HG03159 (cell line): ENCODE results near the gene NDST1.

ENCODE experiments used
- ATAC-seq: cut with Tn5 transposase; IDR thresholded peaks from one replicate; pipeline ENCODE4 v1.9.1; 2021; ENCODE audit warnings: mild to moderate bottlenecking, moderate library complexity; ENCODE audit not compliant: unreplicated experiment

NDST1 gene

DNA sequence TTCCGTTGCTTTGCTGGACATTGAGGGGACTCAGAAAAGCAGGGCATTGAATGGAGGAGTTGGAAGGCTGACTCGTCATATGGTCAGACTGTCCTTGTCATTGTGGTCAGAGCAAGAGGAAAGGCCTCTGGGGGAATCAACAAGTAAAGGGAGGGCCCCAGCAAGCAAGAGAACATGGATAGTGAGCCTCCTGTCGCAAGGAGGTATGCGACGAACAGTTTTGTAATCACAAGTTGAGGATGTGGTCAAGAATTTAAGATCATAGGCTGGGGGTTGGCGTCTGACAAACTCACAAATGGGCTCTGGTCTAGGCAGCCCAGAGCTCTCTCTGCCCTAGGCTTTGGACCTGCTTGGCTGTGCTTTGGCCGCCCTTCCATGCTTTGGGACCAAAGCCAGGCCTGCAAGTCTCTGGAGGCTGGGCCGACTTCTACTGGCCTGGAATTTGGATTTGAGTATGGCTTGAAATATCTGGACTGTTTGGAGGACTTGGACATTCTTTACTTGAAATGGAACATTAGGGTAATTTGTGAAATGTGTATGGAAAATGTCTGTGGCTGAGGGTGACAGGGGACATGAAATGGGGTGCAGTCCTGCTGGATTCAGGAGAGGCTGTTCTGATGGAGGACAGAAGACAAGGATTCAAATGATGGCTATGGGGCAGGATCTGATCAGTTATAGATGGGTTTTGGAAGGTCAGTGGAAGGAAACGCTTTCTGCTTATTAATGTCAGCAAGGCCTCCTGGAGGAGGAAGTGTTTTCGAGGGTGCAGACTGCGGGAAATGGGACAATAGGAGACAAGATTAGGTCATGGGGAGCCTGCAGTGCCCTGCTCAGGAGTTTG lies 19.2 kb upstream of the NDST1 start:
- ATAC-seq, result no peak

DNA sequence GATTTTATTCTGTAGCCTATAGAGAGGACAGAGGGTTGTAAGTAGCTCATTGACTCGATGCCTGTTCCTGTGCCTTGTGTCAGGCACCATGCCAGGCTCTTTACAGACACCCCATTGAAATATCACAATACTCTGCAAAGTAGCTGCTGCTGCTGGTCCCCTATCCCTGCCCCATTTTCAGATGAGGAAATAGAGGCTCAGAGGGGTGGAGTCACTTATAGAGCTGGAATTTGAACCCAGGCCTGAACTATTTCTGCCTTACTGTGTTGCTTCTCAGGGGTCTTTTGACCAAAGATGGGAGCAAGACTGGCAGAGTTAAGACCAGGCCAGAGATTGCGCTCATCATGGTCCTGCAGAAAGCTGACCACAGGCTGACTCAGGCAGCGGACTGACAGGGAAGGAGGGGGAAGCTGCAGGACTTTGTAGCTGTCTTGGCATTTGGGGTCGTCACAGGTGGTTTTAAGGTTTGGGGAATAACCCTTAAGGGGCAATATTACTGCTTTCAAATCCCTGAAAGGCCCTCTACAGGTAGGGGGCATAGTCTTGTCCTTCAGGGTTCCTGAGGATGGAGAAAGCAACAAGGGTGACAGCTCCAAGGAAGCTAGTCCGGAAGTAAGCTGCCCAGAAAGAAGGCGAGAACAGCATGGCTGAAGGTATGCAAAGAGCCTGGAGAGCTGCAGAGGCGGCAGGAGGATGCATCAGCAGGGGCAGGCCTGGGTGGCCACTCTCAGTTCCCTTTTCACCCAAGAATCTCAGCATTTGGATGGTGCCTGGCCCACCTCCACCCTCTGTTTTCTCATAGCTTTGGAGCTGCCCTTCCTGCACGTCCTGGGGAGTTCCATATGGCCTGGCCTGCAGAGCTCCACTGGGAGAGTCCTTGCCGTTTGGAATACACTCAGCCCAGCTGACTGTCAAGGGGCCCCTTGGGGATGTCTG lies 18.3 kb upstream of the NDST1 start:
- peak; percentile 86 for ATAC-seq

DNA sequence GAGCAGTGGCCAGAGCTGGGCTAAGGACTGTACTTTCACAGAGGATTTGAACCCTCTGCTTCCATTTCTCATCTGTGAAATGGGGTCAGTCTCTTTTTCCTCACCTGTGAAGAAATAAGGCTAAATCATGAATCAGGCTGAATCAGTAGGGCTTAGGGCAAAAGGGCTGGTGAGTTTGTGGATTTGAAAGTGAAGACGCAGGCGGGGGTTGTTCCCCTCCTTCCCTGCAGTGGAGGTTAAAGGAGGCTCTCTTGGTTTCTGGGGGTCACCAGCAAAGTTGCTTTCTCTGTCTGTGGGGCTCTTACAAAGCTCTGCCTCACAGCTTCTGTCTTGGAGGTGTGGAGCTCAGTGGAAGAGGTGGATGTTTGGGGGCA lies 17.6 kb upstream of the NDST1 start:
- ATAC-seq, result no peak

DNA sequence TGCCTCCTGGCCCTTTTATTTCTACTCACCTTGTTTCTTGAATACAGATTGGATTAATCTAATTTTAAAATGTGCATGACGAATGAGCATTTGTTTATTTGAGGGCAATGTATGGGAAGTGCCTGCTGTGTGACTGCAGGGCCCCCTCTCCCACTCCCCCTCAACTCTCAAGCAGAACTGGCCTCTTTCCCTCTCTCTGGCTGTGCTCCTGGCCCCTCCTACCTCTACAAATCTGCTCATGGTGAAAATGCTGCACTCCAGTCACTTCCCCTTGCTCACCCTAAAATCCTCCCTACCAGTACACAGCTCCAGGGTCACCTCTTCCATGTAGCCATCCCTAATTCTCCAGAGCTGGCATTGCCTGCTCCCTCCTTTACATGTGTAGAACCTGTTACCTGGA lies 17.2 kb upstream of the NDST1 start:
- no peak for ATAC-seq

DNA sequence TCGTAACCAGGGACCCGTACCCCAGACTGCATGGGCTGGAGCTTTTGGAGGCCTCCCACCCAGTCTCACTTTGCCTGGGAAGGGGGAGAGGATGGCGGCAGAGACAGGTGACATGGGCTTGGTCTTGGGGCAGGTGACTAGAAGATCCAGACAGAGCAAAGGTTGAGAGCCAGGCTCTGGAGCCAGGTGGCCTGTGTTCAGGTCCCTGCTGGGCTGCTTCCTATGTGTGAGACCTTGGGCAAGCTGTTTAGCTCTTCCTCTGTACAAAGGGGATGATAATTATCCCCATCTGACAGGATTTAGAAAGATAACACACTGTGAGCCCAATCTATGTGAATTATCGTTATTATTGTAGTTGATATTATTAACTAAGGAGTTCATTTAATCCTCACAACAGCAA lies 16.1 kb upstream of the NDST1 start:
- no peak for ATAC-seq

DNA sequence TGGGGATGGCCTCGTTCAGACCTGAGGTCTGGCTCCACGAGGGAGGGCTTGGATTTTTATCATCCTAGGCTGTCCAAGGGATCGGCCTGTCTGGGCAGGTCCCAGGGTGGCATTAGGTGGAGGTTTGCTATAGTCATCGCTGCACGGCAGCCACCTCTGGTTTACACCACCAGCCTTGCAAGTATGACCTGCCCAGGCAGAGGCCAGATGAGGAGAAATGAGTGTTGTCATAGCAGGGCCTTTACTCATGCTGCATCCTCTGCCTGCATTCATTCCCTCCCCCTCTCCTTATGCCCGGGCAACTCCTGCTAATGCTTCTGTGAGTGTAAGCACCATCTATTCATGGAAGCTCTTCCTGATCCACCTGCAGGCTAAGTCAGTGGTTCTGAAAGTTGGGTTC lies 15.3 kb upstream of the NDST1 start:
- no peak for ATAC-seq

DNA sequence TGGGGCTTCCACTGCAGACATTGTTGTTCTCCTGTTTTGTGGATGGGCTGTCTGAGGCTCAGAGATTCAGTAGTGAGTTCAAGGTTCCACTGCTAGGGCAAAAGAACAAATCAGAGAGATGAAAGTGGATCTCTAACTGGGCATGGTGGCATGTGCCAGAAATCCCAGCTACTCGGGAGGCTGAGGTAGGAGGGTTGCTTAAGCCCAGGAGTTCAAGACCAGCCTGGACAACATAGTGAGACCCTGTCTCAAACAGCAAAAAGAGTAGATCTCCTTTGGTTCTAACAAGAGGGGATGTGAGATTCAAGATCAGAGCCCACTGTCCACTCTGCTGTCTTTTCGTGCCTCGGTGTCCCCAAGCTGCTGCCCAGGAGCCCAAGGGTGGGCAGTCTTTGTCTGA lies 11.8 kb upstream of the NDST1 start:
- ATAC-seq, result no peak

DNA sequence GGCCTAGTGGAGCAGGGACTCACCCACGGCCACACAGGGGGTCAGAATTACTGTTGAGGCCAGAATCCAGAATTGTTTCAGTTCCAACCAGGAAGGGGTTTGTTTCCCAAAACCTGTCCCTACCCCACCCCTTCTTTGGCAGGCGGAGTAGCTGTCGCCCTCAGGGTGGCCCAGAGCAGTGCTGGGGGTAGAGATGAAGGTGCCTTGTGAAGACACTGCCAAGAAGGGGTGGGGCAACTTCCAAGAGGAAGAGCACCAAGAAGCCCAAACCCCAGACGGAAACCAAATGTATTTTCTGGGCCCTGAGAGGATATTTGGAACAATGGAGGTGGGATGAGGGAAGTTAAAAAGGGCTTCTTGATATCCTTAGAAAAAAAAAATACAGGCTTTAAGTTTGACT lies 11.4 kb upstream of the NDST1 start:
- ATAC-seq, result no peak

DNA sequence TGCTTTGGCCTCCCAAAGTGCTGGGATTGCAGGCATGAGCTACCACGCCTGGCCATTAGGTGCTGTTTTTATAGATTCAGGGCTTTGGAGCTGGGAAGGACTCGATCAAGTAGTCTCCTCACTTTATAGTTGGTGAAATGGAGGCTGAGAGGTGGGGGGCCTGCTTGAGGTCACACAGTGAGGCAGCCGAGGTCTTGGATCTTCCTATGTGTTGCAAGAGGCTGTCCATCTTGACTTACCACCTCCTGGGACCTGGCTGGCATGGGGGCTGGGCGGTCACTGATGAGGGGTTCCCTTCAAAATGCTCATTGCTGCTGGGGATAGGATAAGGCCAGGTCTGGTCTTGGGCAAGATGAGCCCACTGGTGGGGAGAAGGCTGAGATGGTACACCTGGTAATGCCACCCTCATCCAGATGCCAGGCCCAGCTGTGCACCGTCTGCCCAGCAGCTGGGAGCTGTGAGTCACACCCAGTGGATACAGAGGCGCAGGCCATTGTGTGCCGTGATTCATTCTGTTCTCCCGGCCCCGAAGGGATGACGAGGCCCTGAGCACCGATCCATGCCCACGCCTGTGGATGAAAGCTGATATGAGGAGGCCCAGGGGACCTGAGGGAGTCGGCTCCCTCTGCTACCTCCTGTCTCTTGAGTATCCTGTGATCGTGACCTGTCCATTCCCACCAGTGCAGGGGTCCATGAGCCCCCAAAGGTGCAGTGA lies 10.5 kb upstream of the NDST1 start:
- ATAC-seq, result no peak

DNA sequence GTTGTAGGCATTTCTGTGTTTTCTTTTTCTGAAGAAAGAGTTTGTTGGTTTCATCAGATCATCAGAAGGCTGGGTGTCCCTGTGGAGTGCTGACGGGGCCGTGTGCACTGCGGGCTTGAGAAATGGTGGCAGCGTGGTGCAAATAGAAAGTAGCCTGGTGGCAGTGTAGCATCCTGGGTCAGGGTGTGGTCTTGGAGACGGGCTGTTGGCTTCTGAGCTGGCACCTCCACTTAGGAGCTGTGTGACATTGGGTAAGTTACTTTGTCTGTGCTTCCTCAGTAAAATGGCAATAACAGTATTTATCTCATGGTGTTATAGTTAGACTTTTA lies 10.0 kb upstream of the NDST1 start:
- ATAC-seq, result no peak

DNA sequence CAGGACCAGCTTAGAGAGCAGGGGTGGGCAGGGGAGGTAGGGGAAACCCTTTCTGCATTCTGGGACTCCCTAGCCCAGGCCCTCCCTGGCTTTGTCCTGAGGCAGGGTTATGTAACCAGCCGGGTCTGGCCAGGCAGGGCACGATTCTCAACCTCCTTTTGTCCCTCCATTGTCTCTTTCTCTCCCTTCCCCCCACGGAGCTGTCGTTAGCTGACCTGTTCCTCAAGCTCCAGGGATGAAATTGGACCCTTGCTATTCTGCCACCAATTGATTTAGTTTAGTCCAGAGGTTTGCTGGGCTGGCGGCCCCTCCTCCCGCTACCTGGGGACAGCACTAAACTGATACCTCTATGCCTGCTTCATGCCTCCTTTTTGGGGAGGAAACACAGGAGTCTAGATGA lies 9.4 kb upstream of the NDST1 start:
- no peak for ATAC-seq

DNA sequence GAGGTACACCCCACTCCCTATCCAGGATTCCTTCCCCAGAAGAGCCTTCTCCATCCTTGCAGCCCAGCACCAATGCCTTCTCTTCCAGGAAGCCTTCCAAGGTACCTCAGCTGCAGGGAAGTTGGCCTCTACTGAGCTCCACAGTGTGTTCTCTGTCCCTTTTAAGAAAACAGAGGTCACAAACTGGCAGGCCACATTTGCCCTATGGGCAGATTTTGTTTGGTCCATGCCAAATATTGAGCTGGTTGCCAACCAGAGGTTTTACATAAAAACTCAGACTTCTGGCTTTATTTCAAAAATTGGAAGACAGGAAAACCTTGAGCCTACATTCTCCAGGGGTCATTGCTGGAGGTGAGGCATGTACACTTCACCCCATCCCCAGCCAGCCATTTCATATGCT lies 9.0 kb upstream of the NDST1 start:
- no peak for ATAC-seq

DNA sequence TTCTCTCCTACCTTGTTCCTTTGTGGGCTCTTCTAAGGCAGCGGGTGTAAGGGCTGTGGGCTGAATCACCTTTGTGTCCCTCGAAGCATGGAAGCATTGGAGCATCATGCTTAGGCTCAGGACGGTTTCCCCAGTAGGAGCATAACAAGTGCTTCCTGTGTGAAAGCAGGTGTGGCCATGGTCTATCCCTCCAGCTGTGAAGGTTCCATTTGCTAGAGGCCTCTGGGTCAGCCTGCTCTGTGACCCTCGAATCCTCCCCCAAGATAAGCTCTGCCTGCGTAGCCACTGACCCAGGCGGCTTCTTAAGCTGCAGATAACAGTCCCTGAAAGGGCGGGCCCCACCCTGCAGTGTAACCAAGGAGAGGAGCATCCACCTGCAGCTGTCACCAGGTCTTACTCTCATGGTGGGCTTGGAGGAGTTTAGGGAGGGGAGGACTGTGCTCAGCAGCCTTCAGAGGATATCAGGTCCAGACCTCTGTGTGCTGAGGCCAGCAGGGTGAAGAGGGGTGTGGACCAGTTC lies 8.4 kb upstream of the NDST1 start:
- ATAC-seq, result no peak

DNA sequence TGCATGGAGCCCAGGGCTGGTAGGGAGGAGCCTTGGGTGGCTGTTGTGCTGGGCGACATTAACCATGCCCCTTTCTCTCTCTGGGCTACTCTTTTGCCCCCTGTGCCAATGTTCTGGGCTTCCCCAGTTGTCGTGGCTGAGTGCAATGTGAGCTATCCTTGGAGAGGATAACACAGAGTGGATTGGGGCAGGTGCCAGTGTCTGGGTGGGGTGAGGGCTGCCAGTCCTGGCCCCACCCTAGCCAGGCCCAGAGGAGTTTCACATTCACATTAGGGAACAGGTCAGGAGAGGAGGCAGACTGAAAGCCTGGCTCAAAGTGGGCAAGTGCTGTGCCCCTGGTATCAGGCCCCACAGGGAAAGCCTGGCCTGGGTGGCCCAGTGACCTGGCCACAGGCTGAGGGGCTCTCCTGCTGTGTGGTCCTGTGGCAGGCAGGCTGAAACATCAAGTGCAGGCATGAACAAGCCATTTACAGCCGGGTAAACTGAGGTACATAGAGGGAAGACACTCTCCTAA lies 7.5 kb upstream of the NDST1 start:
- no peak for ATAC-seq

DNA sequence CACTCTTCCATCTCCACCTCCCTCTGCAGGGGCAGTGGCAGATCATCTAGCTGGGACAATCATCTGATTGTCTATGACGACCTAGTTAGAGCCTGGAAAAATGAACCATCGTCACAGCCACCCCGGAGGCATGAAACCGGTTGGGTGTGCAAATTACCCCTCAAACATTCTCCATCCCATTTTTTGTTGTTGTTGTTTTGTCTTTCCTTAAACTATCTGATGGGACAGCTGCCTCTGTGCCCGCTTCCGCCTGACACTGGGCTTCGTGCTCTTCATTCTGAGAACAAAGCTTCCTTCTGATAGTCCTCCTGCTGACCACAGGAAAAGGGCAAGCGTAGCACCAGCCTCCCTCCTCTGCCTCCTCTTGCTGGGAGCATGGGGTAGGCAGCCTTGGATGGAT lies 7.0 kb upstream of the NDST1 start:
- ATAC-seq, result no peak

DNA sequence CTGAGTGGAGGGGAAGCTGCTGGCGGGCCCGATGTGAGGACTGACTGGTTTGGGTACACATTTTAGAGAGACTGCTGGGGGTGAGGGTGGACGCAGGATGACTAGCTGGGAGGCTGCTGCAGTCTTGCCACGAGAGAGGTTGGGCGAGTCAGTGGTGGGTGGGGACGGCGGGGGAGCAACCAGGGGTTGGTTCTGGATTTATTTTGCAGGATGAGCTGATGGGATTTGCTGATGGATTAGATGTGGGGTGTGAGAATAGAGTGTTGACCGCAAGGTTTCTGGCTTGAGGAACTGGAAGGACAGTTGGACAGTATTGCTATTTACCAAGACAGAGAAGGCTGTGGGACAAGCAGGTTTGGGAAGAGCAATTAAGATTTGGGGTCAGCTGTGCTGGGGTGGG lies 5.8 kb upstream of the NDST1 start:
- no peak for ATAC-seq

DNA sequence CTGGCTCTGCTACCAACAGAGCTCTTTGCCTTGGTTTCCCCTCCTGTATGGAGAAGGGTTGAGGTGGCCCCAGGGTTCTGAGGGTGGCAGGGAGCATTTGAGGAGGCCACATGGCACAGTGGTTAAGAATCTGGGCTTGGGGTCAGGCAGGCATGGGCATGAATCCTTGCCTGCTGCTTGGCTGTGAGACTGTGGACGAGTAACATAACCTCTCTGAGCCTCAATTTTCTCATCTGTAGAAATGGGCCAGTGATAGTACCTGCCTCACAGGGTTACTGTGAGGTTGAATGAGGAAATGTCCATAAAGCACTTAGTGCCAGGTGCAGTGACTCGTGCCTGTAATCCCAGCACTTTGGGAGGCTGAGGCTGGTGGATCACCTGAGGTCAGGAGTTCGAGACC lies 5.1 kb upstream of the NDST1 start:
- ATAC-seq, result no peak

DNA sequence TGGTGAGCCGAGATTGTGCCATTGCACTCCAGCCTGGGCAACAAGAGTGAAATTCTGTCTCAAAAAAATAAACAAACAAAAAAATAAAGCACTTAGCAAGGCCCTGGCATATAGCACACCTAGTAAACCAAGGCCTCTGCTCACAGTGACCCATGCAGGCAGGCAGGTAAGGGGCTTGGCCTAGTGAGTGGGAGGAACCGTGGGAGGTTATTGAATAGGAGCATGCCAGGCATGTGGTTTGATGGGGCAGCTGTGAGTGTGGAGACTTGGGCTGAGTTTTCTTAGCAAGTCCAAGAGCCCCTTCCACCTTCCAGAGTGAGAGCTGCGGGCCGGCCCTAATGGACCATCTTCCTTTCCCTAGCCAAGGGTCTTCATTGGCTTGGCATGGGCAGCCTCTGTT lies 4.5 kb upstream of the NDST1 start:
- ATAC-seq, result no peak

DNA sequence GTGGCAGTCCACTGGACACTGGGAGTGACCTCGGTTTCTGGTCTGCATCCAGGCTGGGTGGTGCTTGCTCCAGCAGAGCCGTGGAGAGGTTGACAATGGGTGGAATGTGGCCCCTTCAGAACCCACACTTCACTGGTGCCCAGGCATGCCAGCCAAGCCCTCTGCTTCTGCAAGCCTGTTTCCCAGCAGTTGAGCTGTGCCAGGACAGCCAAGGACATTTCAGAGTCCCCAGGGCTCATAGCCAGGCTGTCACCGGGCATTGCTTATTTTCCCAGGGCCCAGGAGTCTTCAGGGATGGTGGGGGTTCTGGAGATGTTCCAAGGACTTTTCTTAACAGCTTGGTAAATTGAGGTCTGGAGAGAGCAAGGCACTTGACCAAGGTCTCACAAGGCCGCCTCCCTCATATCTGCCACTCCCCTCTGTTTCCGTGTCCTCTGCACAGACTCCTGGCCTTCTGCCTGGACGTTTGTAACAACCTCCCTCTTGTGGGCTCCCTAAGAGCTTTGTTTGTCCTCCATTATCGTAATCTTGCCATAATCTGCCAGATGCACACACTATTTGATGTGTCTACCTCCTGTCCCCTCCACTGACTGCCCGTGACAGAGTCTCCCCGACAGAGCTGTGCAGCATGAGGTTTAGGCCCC lies 3.8 kb upstream of the NDST1 start:
- ATAC-seq, result no peak

DNA sequence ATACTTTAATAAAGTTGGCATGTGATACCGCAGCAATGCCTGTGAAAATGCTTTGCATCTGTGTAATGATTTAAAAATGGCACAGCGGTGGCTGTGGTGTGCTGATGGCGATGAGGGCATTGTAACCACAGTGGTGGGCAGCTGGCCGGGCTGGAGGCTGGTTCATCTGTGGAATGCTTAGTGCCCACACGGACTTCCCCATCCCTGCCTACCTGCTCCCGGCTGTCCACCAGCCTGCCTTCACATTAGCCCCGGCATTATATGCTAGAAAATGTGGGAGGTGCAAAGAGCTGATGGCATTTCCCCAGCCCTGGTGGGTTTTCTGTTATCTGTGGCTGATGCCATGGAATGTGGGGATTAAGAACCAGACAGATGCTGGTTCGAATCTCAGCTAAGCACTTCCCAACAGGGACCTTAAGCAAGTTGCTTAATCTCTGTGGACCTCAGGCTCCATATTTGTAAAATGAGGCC lies 2.9 kb upstream of the NDST1 start:
- no peak for ATAC-seq

DNA sequence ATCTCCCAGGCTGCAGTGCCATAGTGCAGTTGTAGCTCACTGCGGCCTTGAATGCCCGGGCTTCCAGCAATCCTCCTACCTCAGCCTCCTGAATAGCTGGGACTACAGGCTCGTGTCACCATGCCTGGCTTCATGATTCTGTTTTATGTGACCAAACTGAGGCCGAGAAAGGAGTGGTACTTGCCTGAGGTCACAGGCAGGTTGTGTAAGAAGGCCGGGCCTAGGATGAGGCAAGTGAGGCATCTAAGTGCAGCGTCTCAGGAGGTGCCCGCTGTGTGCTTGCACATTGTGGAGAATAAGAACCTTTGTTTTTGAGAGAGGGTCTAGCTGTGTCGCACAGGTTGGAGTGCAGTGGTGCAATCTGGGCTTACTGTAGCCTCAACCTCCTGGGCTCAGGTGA lies 2.1 kb upstream of the NDST1 start:
- no peak for ATAC-seq
